GM12892 (cell line): ENCODE measurements around the gene DPP6.

ENCODE experiments used
- POLR2A ChIP-seq: IDR thresholded peaks from 2 replicates; pipeline ENCODE4 v1.6.1; 2011; ENCODE audit warnings: low read depth, low read length, control low read depth
- POLR2AphosphoS5 ChIP-seq: IDR thresholded peaks from 2 replicates; pipeline ENCODE4 v1.6.1; 2011; ENCODE audit warnings: low read depth, low read length, control low read depth

- TF ChIP-seq POLR2AphosphoS5 (no peak), POLR2A (no peak)
These were observed 601.1 kb downstream of the DPP6 start for GRCh38 chr7:154653281-154653680.
